Measurements from ENCODE around the gene NCAN.

Gene NCAN

DNA sequence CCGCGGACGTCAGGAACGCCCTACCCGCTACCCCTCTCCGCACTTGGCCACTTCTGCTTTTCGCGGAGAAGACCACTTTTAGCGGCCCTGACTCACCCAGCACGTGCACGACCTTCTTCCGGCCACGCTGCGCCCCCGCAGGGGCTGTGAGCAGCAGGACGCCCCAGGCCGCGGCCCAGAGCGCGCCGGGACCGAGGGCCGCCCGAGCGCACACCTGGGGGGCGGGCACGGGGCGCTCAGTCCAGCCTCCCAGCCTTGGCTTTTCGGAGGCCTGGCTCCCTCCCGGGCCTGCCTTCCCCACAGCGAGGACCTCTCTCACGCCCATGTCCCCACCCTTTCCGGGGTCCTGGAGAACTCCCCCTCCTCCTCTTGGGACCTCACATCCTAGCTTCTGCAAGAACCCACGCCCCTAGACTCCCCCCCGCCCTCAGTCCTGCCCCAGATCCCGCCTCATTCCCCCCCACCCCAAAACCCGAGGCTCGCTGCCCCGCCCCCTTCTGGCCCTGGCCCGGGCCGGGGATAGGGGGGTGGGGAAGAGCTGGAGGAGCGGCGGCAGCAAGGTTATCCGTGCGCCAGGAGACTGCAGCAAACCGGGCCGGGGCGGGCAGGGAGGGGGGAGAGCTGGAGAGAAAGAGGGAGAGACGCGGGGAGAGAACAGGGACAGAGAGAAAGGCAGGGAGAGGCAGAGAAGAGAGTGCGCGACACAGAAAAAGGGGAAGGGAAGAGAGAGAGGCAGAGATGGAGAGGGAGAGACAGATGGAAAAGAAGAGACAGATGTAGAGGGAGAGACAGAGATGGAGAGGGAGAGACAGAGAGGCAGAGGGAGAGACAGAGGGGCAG lies 49.8 kb downstream of the NCAN start:
- DNase-seq (ENCODE audit: low spot score): no peak

DNA sequence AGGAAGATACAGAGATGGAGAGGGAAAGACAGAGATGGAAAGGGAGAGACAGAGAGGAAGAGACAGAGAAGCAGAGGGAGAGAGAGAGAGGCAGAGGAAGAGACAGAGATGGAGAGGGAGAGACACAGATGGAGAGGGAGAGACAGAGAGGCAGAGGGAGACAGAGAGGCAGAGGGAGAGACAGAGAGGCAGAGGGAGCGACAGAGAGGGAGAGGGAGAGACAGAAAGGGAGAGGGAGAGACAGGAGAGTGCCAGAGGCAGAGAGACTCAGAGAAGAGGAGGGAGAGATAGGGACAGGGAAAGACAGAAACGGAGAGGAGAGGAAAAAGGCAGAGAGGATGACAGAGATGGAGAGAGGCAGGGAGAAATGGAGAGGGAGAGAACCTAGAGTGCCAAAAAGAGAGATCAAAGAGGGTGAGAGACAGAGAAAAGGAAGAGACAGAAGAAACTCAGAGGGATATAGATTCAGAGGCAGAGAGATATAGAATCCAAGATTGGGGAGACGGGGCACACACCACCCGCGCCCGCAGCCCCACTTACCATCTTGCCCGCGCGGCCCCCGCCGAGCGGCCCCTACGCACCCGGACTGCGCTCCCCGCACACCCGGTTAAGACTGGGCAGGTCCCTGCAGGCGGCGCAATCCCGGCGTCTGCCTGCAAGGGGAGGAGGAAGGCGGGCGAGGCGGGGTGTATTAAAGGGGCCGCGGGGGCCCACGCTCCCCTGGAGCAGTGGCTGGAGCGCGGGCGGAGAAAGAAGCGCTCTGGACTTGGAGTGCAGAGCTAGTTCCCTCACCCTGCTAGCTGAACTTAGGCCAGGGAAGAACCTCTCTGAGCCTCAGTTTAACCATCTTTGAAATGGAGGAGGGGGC lies 50.7 kb downstream of the NCAN start:
- DNase-seq (ENCODE audit: low spot score): no peak

DNA sequence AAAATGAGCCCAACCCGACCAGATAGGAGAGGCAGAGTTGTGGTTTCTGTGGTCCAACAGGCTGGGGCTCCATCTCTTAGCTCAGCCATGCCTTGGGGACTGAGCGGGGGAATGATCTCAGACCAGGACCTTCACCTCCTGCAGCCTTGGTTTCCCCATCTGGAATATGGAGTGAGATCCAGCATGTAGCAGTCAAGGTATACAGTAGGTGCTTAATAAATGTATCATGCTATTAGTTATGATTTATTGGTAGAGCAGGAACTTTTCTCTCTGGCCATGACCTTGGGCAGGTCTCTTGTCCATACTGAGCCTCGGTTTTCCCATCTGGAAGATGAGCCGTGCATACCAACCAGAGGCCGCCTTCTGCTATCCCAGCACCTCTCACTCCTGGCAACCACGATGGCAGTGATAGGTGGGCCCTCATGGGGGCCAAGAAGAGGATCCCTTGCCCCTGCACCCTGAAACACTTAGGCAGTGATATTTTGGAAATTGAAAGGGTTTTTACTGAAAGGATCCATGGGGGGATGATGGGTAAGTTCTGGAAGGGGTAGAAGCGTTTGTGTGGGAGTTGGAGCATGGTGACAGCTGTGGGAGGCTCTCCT lies 52.2 kb downstream of the NCAN start:
- peak; percentile 12 for DNase-seq (ENCODE audit: low spot score)

DNA sequence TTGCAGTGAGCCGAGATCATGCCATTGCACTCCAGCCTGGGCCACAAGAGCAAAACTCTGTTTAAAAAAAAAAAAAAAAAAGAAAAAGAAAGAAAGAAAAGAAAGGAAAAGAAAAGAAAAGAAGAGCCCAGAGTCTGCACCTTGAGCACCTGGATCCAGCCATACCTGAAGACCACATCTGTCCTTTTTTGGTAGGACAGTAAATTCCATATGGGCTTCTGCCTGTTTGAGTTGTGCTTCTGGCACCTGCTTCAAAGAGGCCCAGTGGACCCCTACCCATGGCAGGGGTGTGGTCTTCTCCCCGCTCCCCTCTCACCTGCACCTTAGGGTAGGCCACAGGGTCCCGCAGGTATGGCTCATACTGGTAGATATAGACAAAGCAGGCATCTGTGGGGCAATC lies 55.5 kb downstream of the NCAN start:
- no peak for DNase-seq (ENCODE audit: low spot score)

DNA sequence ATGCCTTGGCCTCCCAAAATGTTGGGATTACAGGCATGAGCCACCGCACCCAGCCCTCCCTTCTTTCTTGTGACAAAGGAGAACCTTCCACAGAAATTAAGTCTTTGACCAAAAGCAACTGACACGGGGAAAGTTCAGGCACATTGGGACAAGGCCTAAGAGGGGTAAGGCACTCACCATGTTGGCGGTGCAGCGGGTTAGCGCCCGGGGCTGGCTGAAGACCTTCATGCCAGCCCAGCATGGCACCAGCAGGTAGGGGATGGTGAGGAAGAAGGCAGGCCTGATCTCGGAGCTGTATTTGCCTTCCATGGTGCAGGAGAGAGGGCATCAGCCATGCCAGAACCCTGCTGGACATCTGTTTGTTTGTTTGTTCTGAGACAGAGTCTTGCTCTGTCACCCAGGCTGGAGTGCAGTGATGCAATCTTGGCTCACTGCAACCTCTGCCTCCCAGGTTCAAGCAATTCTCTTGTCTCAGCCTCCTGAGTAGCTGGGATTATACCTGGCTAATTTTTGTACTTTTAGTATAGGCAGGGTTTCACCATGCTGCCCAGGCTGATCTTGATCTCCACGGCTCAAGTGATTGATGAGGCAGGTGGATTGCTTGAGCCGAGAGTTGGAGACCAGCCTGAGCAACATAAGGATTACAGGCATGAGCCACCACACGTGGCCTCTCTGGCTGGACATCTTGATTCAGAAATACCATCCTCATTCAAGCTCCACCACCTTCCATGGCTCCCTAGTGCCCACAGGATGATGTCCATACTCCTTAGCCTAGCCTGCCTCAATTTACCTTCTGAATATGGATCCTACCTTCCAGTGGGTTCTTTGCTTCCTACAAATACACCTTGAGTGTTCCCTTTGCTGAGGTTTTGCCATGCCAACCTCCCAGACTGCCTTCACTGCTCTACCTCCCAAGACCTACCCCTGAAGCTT lies 57.0 kb downstream of the NCAN start:
- DNase-seq (ENCODE audit: low spot score): peak; percentile 14

DNA sequence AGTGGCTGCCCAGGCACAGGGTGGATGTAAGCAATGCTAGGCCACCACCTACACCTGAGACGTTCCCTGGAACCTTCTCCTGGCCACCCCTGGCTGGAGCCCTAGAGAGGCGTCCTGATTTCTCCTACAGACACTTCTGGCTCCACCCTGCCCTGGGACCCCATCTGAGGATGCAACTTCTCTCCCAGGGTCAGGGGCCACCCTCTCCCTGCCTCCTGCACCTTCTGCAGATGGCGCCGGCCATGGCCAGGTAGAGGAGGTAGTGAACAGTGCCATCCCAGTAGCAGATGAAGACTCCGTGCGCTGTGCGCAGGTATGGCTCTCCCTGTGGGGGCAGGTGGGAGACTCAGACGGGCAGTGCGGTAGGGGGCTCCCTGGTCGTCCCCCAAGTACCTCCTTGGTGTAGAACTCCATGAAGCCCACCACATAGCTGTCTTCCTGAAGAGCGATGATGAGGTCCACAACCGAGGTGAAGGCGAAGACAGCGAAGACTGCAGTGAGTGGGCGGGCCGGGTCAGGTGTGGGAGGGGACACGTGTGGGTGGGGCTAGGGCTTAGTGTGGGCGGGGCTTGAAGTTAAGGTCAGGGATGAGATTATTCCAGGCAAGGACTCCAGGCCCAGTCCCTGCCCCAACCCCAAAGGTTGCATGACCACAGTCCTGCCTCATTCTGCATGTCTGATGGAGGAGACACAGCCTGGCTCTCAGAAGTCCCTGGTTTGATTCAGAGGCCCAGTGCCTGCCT lies 58.4 kb downstream of the NCAN start:
- peak; percentile 21 for DNase-seq (ENCODE audit: low spot score)

DNA sequence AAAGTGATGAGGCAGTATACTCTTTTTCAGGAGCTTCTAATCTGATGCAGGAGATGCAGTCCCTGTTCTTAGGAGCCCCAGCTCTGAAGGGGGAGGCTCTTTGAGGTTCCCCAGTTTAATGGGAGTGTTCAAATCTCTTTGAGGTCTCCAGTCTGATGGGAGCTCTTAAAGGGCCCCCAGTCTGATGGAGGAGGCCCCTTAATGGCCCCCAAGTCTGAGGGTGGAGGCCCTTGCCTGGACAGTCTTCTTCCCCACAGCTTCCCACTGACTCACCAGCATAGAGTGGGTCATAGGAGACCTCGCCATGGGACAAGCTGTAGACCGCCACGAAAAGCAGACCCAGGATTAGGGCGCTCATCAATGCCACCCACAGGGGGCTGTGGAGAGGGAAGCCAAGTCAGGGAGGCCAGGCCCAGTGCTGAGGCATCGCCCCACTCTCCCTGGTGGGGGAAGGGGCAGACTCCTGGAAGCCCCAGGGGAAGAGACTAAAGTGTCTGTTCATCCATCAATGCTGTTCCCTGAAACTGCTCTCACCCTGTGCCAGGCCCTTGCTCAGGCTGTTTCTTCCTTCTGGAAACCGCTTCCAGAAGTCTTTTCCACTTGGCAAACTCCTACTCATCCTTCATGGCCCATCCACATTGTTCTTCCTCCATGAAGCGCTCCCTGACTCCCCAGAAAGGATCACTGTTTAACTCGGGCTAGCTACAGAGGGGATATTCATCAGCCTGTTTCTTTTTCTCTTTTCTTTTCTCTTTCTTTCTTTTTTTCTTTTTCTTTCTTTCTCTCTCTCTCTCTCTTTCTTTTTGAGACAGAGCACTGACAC lies 59.2 kb downstream of the NCAN start:
- peak; percentile 10 for DNase-seq (ENCODE audit: low spot score)

DNA sequence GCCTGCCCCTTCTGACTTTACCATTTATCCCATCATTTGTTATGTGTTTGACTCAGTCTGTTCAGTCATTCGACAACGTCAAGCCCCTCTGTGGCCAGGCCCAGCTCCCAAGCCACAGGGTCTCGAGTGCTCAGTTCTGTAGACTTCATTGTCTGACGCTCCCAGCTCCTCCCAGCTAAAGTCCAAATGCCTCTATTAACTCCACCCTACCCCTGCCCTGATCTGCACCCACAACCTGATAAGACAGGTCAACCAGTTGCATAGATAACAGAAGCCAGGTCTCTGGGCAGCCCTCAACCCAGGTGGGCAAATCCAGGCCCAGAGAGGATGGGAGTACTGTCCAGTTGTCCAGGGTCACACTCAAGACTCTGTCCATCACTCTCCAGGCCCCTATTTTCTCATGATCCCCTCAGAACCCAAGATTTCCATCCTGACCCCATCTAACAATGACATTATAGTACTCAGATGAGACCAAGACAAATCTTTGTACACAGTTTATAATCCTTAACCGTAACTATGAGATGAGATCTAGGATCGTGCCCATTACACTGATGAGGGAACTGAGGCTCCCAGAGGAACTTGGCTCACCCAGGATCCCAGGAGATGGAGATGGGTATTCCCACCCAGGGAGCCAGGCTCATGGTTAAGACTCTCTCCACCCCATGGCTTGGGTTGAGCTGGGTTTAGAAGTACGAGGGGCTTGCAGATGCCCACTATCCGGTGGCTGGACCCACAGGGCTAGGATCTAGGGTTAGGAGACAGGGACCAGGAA lies 60.3 kb downstream of the NCAN start:
- peak; percentile 72 for DNase-seq (ENCODE audit: low spot score)

DNA sequence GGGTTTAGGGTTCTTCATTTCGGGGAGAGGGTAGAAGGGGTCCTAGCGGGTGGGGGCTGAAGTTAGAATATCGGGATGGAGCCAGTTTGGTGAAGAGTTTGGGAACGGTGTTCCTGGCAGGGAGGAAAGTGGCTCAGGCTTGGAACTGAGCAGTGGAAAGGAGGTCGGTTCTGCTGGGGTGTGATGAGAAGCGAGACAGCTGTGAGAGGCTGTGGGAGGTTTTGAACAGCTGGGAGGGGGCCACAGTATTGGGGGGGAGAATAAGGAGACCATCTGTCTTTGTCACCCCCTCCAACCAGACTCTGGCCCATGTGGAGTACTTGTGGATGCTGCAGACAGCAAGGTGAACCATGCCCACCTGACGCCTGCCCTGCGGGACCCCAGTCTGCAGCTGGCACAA lies 62.4 kb downstream of the NCAN start:
- DNase-seq (ENCODE audit: low spot score): peak; percentile 30

DNA sequence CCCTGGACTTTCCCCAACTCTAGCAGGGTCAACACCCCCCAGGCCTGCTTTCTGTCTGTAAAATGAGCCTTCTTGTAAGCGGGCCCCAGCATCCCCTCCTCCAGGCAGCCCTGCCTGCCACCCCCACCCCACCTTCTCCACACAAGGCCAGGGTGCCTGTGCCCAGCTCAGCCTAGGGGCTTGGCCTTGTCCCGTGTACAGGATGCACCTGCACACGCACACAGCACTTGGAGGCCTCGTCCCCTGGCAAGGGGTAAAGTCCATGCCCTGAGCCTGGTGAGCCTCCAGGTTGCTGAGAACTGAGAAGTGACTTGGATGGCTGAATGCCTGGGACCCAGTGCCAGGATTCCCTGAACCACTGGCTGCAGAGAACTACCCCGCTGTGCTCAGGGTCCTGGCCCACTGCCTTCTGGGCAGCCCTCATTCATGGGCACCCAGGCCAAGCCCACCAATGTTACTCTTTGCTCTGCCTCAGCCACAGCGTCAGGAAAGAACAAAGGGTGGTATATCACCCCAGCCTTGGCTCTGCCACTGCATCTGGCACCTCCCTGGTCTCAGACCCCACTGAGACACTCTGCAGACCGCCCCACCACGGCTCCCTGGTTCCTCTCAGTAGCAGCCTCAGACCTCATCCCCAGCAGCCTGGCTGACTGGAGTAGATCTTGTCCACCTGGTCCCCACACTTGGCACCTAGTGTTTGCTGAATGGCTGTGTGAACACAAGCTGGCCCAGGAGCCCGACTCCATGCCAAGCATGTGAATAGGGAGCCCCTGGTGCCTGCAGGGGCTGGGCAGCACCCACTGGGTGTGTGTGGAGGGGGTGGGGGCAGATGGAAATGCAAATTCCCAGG lies 63.2 kb downstream of the NCAN start:
- DNase-seq (ENCODE audit: low spot score): peak; percentile 43

DNA sequence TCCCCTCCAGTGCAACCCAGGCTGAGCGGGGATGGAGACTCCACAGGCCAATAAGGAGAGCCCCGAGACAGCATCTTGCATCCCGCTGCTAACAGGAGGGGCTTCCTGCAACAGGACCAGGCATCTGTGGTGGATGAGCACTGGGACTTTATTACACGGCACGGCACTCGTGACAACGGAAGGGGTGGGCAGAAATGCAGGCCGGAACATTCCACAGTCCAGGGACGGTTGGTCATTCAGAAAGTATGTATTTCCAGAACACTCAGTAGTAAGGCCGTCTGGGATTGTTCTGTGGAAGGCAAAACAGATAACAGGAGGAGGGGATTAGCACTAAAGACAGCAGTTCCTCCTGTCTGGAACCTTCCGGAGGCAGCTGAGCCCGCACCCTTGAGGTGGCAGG lies 64.6 kb downstream of the NCAN start:
- peak; percentile 9 for DNase-seq (ENCODE audit: low spot score)

DNA sequence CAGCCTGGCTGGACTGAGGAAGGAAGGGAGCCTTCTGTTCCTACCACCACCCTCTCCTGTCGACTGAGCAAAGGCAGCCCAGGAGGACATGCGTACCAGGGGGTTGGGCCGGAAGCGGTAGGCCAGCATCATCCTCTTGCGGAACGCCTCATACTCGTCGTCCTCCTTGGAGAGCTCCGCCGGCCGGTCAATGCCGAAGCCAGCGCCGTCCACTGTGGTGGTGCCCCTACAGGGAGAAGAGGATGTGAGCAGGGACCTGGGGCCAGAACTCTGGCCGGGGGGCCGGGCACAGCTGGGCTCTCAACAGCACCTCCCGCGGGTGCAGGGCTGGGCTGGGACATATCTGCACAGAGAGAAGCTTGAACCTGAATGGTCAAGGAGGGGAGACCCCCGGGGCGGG lies 65.1 kb downstream of the NCAN start:
- DNase-seq (ENCODE audit: low spot score): peak; percentile 9

DNA sequence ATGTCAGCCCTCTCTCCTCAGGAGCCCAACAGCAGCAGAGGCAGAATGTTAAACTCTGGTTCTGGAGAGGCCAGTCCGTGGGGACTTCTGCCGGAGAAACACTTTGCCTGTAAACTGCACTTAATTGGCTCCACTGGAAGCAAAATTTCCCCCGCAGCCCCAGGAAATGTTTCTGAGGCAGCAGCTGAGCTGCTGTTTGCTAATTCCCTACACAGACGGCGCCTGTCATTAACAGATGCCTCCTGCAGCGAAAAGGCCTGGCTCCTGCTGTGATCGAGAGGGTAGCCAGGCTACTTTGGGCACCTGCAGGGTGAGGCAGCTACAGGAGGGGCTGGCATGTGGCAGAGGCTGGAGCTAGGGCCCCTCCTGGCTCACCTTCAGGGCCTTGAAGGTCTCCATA lies 66.6 kb downstream of the NCAN start:
- DNase-seq (ENCODE audit: low spot score): peak; percentile 5

DNA sequence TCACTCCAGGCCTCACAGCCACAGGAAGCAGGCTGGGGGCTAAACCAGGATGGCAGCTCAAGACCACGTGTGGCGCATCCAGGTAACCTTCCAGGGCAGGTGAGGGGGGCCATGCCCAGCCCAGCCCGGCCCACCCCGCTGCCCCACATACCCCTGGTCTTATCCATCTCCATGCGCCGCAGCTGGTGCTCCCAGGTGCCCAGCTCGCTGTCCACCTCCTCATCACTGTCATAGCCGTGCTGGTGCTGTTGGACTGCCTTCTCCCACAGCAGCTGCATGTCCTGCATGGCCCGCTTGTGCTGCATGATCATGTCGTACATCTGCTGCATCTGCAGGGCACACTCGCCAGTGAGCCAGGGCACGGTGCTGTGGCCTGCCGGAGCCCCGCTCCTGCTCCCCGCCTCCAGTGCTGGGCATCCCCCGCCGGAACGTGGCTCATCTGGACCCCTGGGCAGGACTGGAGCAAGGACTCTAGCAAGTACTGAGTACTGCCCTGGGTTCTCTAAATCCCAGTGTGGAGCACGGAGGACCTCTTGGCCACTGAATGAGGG lies 67.4 kb downstream of the NCAN start:
- DNase-seq (ENCODE audit: low spot score): no peak

DNA sequence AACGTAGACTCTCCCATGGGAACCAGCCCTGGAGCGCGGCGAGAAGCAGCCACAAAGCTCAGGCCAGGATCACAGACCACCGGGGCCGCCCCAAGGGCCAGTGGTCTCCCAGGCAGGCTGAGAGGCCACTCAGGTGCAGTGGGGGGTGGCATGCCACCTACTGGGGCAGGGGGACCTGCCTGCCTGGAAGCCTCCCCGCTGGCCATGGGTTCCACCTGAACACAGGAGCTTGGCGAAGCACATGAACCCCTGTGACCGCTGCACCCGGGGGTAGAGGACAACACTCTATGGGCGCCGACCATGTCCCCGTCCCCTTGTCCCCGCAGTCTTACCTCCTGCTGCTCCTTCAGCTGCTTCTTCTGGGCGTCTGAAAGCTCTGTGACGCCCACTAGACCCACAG lies 68.1 kb downstream of the NCAN start:
- no peak for DNase-seq (ENCODE audit: low spot score)

DNA sequence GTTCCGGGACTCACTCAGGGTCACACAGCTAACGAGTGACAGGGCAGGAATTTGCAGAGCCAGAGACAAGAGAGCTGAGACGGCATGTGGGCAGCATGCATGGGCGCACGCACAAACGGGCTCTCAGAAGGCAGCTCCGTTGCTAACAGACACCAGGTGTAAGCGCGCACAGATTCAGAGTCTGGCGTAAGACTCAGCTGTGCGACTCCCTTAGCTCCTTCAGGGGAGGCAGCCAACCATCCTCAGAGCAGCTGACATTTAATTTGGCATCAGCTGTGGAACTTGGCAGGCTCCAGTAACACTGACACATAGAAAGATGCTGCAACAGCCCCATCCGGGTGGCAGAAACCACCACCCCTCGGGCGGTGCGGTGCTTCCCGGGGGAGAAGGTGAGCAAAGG lies 68.8 kb downstream of the NCAN start:
- no peak for DNase-seq (ENCODE audit: low spot score)

DNA sequence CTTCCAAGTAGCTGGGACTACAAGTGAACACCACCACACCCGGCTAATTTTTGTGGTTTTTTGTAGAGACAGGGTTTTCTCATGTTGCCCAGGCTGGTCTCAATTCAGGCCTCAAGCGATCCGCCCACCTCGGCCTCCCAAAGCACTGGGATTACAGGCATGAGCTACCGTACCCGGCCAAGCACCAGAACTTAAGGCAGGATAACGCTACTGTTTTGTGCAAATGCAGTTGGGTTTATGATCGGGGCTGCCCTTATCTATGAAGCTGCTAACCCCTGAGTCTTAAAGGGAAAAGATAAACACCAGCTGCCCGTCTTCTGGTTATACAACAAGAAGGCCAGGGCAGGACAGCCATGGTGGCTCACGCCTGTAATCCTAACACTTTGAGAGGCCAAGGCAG lies 73.9 kb downstream of the NCAN start:
- no peak for DNase-seq (ENCODE audit: low spot score)

DNA sequence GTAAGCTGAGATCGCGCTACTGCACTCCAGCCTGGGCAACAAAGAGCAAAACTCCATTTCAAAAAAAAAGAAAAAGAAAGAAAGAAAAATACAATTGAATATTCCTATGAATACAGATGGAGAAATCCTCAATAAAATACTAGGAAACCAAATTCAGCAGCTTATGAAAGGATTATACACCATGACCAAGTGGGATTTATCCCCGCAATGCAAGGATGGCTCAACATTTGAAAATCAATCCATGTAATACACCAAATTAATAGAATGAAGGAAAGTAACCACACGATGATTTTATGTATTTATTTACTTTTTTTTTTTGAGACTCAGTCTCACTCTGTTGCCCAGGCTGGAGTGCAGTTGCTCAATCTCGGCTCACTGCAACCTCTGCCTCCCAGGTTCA lies 80.8 kb downstream of the NCAN start:
- no peak for DNase-seq (ENCODE audit: low spot score)
